OCI-LY7 (cell line): ENCODE data around the gene ALDH16A1. TPM values are rescaled to one million over a fixed set of nuclear protein-coding genes. Genes with fewer than 3 reads are reported as not detected.

Experiments used
- BruUV-seq: library from RNA; stranded (reverse); fragments of 400-500 nt; replicated peaks from 2 replicates; lab custom pipeline; 2021; lab: Mats Ljungman, UMichigan
- CTCF ChIA-PET: fragments of 300-600 bp; sonication (Branson Sonifier 250); formaldehyde crosslinking; loops from one replicate; lab custom pipeline; 2022; ENCODE audit warnings: antibody characterized with exemption; ENCODE audit not compliant: unreplicated experiment; lab: Charles Lee
- POLR2A ChIA-PET: fragments of 300-600 bp; sonication (Branson Sonifier 250); formaldehyde crosslinking; loops from one replicate; lab custom pipeline; 2022; ENCODE audit warnings: antibody characterized with exemption; lab: Charles Lee
- DNase-seq: peaks from one replicate; pipeline ENCODE4 v3.0.0-alpha.2; 2015; ENCODE audit warnings: low spot score
- H2AFZ ChIP-seq: fragments of 200-600 bp; sonication (generic), shearing (Covaris generic); 2 replicates; pipeline ENCODE4 v1.6.1; 2014; ENCODE audit warnings: mild to moderate bottlenecking, antibody characterized with exemption, low read length, moderate library complexity
- H3K27ac ChIP-seq: fragments of 200-600 bp; sonication (generic); 2 replicates; pipeline ENCODE4 v1.5.1; 2014; ENCODE audit warnings: mixed run types, low read depth, mild to moderate bottlenecking, moderate library complexity, low read length, inconsistent platforms; ENCODE audit not compliant: poor library complexity, severe bottlenecking
- H3K36me3 ChIP-seq: fragments of 200-600 bp; sonication (generic); 2 replicates; pipeline ENCODE4 v1.6.1; 2014; ENCODE audit warnings: mild to moderate bottlenecking, antibody characterized with exemption, low read length, moderate library complexity, mixed read lengths; ENCODE audit not compliant: insufficient read depth
- H3K4me1 ChIP-seq: fragments of 200-600 bp; sonication (generic); 2 replicates; pipeline ENCODE4 v1.5.1; 2014; ENCODE audit warnings: mild to moderate bottlenecking, low read length; ENCODE audit not compliant: insufficient read depth, poor library complexity, severe bottlenecking
- H3K4me2 ChIP-seq: fragments of 200-600 bp; sonication (generic); 2 replicates; pipeline ENCODE4 v1.6.1; 2014; ENCODE audit warnings: mild to moderate bottlenecking, low read length
- H3K4me3 ChIP-seq: fragments of 200-600 bp; sonication (generic); 2 replicates; pipeline ENCODE4 v1.5.1; 2014; ENCODE audit warnings: mild to moderate bottlenecking, low read depth, low read length; ENCODE audit not compliant: poor library complexity, severe bottlenecking
- H3K79me2 ChIP-seq: fragments of 200-600 bp; sonication (generic); 2 replicates; pipeline ENCODE4 v1.6.1; 2016; ENCODE audit warnings: low read depth, mild to moderate bottlenecking, low read length, moderate library complexity, mixed read lengths; ENCODE audit not compliant: insufficient read depth
- H3K9me2 ChIP-seq: fragments of 200-600 bp; sonication (generic); 2 replicates; pipeline ENCODE4 v1.6.1; 2016; ENCODE audit warnings: mild to moderate bottlenecking, low read length, mixed read lengths; ENCODE audit not compliant: insufficient read depth
- H3K9me3 ChIP-seq: fragments of 200-600 bp; sonication (generic); 2 replicates; pipeline ENCODE4 v1.6.1; 2014; ENCODE audit warnings: mild to moderate bottlenecking, mixed run types, low read length, mixed read lengths
- H4K20me1 ChIP-seq: fragments of 200-600 bp; sonication (generic); 2 replicates; pipeline ENCODE4 v1.6.1; 2014; ENCODE audit warnings: mild to moderate bottlenecking, antibody characterized with exemption, low read length, moderate library complexity, mixed read lengths; ENCODE audit not compliant: insufficient read depth
- EZH2phosphoT487 ChIP-seq: fragments of 200-600 bp; sonication (generic); IDR thresholded peaks from 2 replicates; pipeline ENCODE4 v1.6.1; 2018; ENCODE audit warnings: low read depth, borderline replicate concordance, mild to moderate bottlenecking, mixed run types, antibody characterized with exemption, low read length, moderate library complexity, mixed read lengths
- intact Hi-C: fragments of 100-400 bp; cut with micrococcal nuclease; formaldehyde crosslinking; loops from one replicate; pipeline ENCODE4 v1.10.0; 2022; ENCODE audit not compliant: unreplicated experiment
- total RNA-seq, 2 experiments: library from RNA; depleted of rRNA in 1 of 2; stranded (reverse); fragments of >200 nt in 1 of 2; shearing (Covaris generic) in 1 of 2; gene quantifications; 2 replicates each; pipeline ENCODE4 v1.2.3, GENCODE V29; 2014 to 2022
- TF ChIP-seq, protein P1 (sequence below): fragments of 200-600 bp; sonication (generic); conservative IDR thresholded peaks from 2 replicates; pipeline ENCODE4 v1.5.1; 2014; ENCODE audit warnings: mild to moderate bottlenecking, antibody characterized with exemption, low read length, moderate library complexity, mixed read lengths

ALDH16A1 gene
- total RNA-seq, 2 experiments from 2014 or later: 26.0 to 55.4 TPM

DNA sequence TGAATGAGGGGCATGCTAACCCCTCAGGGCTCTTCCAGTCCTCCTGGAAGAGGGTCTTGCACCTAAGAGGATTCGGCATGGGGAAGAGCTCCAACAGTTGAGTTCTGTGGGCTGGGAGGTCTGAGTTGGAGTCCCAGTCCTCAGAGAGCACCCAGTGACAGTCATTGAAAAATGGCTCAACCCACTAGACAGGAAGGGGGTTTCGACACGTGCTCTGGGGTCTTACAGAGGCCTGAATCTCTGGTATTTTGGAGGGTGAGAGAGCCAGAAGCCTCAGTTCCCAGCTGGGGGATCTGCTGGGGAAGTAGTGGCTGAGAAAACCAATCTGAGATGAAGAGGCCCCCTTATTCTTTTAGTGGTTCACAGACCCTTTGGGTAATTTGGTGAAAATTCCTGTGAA, 38.8 kb upstream of the ALDH16A1 start:
- ChIA-PET CTCF (no interaction called here), POLR2A (interaction anchor here (0.6 kb wide), 1 partner anchor 36 kb away, joined by 3 read pairs; no protein-coding TSS in a partner anchor)
- intact Hi-C loops: no loop called here
- BruUV-seq: no TSS peak
- no peak overlapping the region for H3K4me3 ChIP-seq
- H3K9me3 ChIP-seq: no peaks in the 10 kb centered on the region
- H4K20me1 ChIP-seq: no peaks in the 10 kb centered on the region
- peaks cover 70% of the 10 kb centered on the region for H3K4me1 ChIP-seq
- no peaks in the 10 kb centered on the region for H3K36me3 ChIP-seq
- no peak for DNase-seq
- no peak overlapping the region for H3K4me2 ChIP-seq
- H3K79me2 ChIP-seq: no peaks in the 10 kb centered on the region
- TF ChIP-seq, protein P1, sequence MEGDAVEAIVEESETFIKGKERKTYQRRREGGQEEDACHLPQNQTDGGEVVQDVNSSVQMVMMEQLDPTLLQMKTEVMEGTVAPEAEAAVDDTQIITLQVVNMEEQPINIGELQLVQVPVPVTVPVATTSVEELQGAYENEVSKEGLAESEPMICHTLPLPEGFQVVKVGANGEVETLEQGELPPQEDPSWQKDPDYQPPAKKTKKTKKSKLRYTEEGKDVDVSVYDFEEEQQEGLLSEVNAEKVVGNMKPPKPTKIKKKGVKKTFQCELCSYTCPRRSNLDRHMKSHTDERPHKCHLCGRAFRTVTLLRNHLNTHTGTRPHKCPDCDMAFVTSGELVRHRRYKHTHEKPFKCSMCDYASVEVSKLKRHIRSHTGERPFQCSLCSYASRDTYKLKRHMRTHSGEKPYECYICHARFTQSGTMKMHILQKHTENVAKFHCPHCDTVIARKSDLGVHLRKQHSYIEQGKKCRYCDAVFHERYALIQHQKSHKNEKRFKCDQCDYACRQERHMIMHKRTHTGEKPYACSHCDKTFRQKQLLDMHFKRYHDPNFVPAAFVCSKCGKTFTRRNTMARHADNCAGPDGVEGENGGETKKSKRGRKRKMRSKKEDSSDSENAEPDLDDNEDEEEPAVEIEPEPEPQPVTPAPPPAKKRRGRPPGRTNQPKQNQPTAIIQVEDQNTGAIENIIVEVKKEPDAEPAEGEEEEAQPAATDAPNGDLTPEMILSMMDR: no peak
- TF ChIP-seq EZH2phosphoT487: no peak
- H2AFZ ChIP-seq: no peak overlapping the region
- H3K9me2 ChIP-seq: no peaks in the 10 kb centered on the region
- H3K27ac ChIP-seq: no peak overlapping the region

DNA sequence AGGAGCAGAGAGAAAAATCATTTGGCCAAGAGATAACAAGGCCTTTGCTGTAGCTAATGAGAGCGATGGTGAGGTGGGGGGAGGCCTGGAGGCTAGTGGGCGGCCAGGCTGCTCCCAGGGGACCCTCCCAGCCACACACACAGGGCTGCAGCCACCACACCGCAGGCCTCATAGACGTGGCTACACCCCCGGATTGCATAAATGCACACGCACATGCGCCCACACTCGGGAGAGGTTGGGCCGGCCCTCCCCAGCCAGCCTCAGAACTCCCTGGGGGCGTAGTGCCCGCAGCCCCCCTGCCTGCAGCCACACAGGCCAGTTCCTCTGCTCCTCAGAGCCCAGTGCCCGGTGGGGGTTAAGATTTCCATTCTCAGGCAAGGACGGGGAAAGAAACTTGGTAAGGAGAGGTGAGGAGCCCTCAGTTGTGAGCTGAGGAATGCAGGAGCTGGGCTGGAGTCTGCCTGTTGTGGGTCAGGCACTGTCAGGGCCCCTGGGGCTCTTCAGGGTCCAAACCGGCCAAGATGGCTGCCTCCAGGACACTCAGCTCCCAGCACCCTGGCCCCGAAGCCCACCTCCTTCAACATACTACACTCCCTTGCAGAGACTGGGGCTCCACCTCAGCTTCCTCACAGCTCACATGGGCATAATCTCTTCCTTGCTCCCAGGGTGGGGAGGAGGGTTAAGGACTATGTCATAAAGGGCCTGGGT, 37.8 kb upstream of the ALDH16A1 start:
- Histone ChIP-seq H3K4me3 (no peak overlapping the region), H3K36me3 (no peaks in the 10 kb centered on the region), H3K4me2 (peak overlapping the region; percentile 39; the same call in 1 of the 2 replicates), H4K20me1 (no peaks in the 10 kb centered on the region), H3K79me2 (no peaks in the 10 kb centered on the region), H3K9me2 (no peaks in the 10 kb centered on the region), H3K27ac (no peak overlapping the region), H3K4me1 (peaks cover 60% of the 10 kb centered on the region), H2AFZ (peak overlapping the region; percentile 45), H3K9me3 (no peaks in the 10 kb centered on the region)
- TF ChIP-seq EZH2phosphoT487: no peak
- TF ChIP-seq, protein P1: no peak
- BruUV-seq: no TSS peak
- ChIA-PET CTCF (no interaction called here), POLR2A (interaction anchor here (0.6 kb wide), 1 partner anchor 611 kb away, joined by 4 read pairs; no protein-coding TSS in a partner anchor)
- DNase-seq: peak; percentile 19
- intact Hi-C loops: no loop called here

DNA sequence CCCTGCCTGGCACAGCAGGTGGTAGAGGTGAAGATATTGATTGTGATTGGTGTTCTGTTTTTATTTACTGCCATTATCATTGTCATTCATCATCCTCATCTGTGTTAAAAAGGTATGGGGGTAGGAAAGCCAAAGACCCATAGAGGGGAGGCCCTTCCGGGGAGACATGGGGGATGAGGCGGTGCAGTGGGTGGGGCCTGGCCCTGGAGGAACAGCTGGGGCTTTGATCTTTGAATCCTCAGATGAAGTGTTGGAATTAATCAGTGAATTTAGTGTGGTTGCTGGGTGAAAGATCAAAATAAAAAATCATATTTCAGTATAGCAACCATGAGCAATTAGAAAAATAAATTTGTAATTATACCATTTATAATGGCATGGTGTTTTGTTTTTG, 37.2 kb upstream of the ALDH16A1 start:
- no TSS peak for BruUV-seq
- no peak for DNase-seq
- CTCF ChIA-PET: no interaction called here
- Histone ChIP-seq H3K79me2 (no peaks in the 10 kb centered on the region), H3K27ac (no peak overlapping the region), H2AFZ (peak overlapping the region; percentile 45), H3K9me2 (no peaks in the 10 kb centered on the region), H3K4me2 (peak overlapping the region; percentile 39; the same call in 1 of the 2 replicates), H4K20me1 (no peaks in the 10 kb centered on the region), H3K4me3 (no peak overlapping the region), H3K36me3 (no peaks in the 10 kb centered on the region), H3K9me3 (no peaks in the 10 kb centered on the region), H3K4me1 (peaks cover 60% of the 10 kb centered on the region)
- no peak for TF ChIP-seq EZH2phosphoT487
- TF ChIP-seq, protein P1: no peak
- intact Hi-C loops: no loop called here
- POLR2A ChIA-PET: no interaction called here
